Smooth muscle cell of trachea (primary cell): ENCODE data around the gene OR5C1. TPM values are rescaled to one million over a fixed set of nuclear protein-coding genes. Genes with fewer than 3 reads are reported as not detected.

Experiments used
- total RNA-seq: library from RNA; depleted of rRNA; stranded (reverse); fragments of >200 nt; gene quantifications from 2 replicates; pipeline ENCODE4 v1.2.1, GENCODE V29; 2014

The OR5C1 gene
- total RNA-seq, result not detected in 2 replicates

DNA sequence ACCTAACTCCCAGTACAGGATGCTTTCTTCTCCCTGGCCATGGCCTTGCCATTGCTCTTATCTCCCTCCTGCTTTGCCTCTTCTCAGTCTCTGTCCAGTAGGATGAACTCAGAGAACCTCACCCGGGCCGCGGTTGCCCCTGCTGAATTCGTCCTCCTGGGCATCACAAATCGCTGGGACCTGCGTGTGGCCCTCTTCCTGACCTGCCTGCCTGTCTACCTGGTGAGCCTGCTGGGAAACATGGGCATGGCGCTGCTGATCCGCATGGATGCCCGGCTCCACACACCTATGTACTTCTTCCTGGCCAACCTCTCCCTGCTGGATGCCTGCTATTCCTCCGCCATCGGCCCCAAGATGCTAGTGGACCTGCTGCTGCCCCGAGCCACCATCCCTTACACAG is at the start of gene OR5C1:
Gene OR5C1, plus strand, starts transcription at position 103 of the 400 bp plus-strand sequence. Its CDS starts 0 bp downstream, at position 103.

DNA sequence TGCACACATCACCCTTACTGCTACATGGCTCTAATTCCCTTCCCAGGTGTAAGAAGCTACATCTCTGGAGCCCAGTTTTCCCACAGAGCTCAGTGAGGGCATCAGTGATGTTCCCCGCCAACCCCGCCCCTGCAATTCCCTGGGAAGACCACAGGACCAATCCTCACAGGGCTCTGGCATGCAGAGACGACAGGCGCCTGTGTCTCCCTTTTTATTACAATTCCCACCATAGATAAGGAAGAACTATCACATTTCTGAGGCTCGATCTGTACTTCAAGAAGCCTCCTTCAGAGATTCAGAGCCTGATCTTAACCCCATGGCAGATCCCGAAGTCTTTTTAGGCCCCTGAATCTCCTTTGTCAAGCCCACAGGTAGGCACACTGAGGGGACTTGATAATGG is 46.7 kb upstream of the OR5C1 start, which contains the start of gene OR1L6:
Gene OR1L6, plus strand, starts transcription at position 301 of the 400 bp plus-strand sequence. CDS start 7,545 bp downstream, outside the sequence.

DNA sequence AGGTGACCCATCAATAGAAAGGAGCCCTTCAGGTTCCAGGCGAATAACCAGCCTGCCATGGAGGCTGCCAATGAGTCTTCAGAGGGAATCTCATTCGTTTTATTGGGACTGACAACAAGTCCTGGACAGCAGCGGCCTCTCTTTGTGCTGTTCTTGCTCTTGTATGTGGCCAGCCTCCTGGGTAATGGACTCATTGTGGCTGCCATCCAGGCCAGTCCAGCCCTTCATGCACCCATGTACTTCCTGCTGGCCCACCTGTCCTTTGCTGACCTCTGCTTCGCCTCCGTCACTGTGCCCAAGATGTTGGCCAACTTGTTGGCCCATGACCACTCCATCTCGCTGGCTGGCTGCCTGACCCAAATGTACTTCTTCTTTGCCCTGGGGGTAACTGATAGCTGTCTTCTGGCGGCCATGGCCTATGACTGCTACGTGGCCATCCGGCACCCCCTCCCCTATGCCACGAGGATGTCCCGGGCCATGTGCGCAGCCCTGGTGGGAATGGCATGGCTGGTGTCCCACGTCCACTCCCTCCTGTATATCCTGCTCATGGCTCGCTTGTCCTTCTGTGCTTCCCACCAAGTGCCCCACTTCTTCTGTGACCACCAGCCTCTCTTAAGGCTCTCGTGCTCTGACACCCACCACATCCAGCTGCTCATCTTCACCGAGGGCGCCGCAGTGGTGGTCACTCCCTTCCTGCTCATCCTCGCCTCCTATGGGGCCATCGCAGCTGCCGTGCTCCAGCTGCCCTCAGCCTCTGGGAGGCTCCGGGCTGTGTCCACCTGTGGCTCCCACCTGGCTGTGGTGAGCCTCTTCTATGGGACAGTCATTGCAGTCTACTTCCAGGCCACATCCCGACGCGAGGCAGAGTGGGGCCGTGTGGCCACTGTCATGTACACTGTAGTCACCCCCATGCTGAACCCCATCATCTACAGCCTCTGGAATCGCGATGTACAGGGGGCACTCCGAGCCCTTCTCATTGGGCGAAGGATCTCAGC is 11.6 kb downstream of the OR5C1 start, which contains the start of gene OR1K1:
Gene OR1K1, plus strand, starts transcription at position 58 of the 995 bp plus-strand sequence. Its CDS starts 0 bp downstream, at position 58.

Other genes with a start within 250 kb of the OR5C1 start
- not detected in 2 replicates for gene OR1N2, start 235.8 kb upstream of the OR5C1 start, total RNA-seq
- 0.15 TPM in 1 of 2 replicates, not detected in the other for gene OR1L8, start 205.5 kb upstream of the OR5C1 start, total RNA-seq
- gene OR1Q1, start 174.2 kb upstream of the OR5C1 start, total RNA-seq, result not detected in 2 replicates
- gene OR1B1, start 131.3 kb upstream of the OR5C1 start, total RNA-seq, result not detected in 2 replicates
- not detected in 2 replicates for gene OR1L1, start 127.2 kb upstream of the OR5C1 start, total RNA-seq
- gene OR1L3, start 113.8 kb upstream of the OR5C1 start, total RNA-seq, result not detected in 2 replicates
- not detected in 2 replicates for gene OR1L4, start 64.9 kb upstream of the OR5C1 start, total RNA-seq
- gene OR1L6, start 46.6 kb upstream of the OR5C1 start, total RNA-seq, result not detected in 2 replicates
- not detected in 2 replicates for gene OR1K1, start 11.2 kb downstream of the OR5C1 start, total RNA-seq
- gene PDCL, start 39.7 kb downstream of the OR5C1 start, total RNA-seq, result 28.9 and 32.3 TPM in 2 replicates
- gene RC3H2, start 116.4 kb downstream of the OR5C1 start, total RNA-seq, result 31.6 and 39.0 TPM in 2 replicates
- gene ZBTB6, start 124.4 kb downstream of the OR5C1 start, total RNA-seq, result 12.6 and 14.7 TPM in 2 replicates
- gene ZBTB26, start 142.6 kb downstream of the OR5C1 start, total RNA-seq, result 3.6 and 6.3 TPM in 2 replicates
- 43.8 and 49.2 TPM in 2 replicates for gene RABGAP1, start 152.1 kb downstream of the OR5C1 start, total RNA-seq
- gene GPR21, start 244.7 kb downstream of the OR5C1 start, total RNA-seq, result 0.17 and 1.0 TPM in 2 replicates